CD14-positive monocyte (primary cell): Measurements from ENCODE around the gene CDH7. TPM values are rescaled to one million over a fixed set of nuclear protein-coding genes. Genes with fewer than 3 reads are reported as not detected.

Source experiments
- DNase-seq, 3 donors: peaks; one replicate each; pipeline ENCODE4 v3.0.0-alpha.2; 2011 to 2022
- H2AFZ ChIP-seq: 2 replicates; pipeline ENCODE4 v1.6.0; 2012; ENCODE audit warnings: mild to moderate bottlenecking, low read depth, low read length, inconsistent platforms; ENCODE audit not compliant: insufficient read depth, poor library complexity, severe bottlenecking
- H3K27ac ChIP-seq, 2 donors: 1 replicate in 1 of 2; 2 replicates in 1 of 2; pipeline ENCODE4 v1.5.1; 2012 to 2013; ENCODE audit warnings: low read length in 2 of 2, control low read depth in 1 of 2, inconsistent platforms in 1 of 2, low read depth in 1 of 2, mild to moderate bottlenecking in 1 of 2
- H3K27me3 ChIP-seq, 2 donors: one replicate each; pipeline versions ENCODE4 v1.6.0 to v1.6.1; 2011 to 2013; ENCODE audit warnings: low read length in 2 of 2; ENCODE audit not compliant: control insufficient read depth in 2 of 2, insufficient read depth in 2 of 2
- H3K36me3 ChIP-seq, 2 donors: replicated peaks in 1 of 2; 1 replicate in 1 of 2; 2 replicates in 1 of 2; pipeline versions ENCODE4 v1.5.1 to v1.6.1; 2012 to 2013; ENCODE audit warnings: low read length in 2 of 2, control low read depth in 1 of 2, inconsistent platforms in 1 of 2, mild to moderate bottlenecking in 1 of 2; ENCODE audit not compliant: insufficient read depth in 2 of 2, control insufficient read depth in 1 of 2
- H3K4me1 ChIP-seq, 2 donors: 1 replicate in 1 of 2; 2 replicates in 1 of 2; pipeline versions ENCODE4 v1.5.1 to v1.6.1; 2012 to 2013; ENCODE audit warnings: low read length in 2 of 2, control low read depth in 1 of 2, inconsistent platforms in 1 of 2, mild to moderate bottlenecking in 1 of 2, moderate library complexity in 1 of 2; ENCODE audit not compliant: insufficient read depth in 2 of 2, control insufficient read depth in 1 of 2
- H3K4me2 ChIP-seq: replicated peaks from 2 replicates; pipeline ENCODE3; 2012; ENCODE audit warnings: low read length, moderate library complexity, mild to moderate bottlenecking; ENCODE audit not compliant: poor library complexity, severe bottlenecking; ENCODE audit errors: extremely low read depth
- H3K4me3 ChIP-seq, 3 experiments: fragments of 200-600 bp in 1 of 3; sonication (generic) in 1 of 3; replicated peaks in 1 of 3; 1 replicate in 2 of 3; 2 replicates in 1 of 3; pipeline ENCODE4 v1.5.1; 2011 to 2013; ENCODE audit warnings: low read length in 3 of 3, mild to moderate bottlenecking in 3 of 3, control low read depth in 2 of 3, low read depth in 2 of 3, inconsistent platforms in 1 of 3, moderate library complexity in 1 of 3
- H3K79me2 ChIP-seq: 2 replicates; pipeline ENCODE4 v1.6.0; 2012; ENCODE audit warnings: mild to moderate bottlenecking, control low read depth, inconsistent platforms, low read length, moderate library complexity; ENCODE audit not compliant: insufficient read depth
- H3K9ac ChIP-seq: 2 replicates; pipeline ENCODE4 v1.6.0; 2017; ENCODE audit warnings: low read length, mild to moderate bottlenecking; ENCODE audit not compliant: insufficient read depth, poor library complexity, severe bottlenecking
- H3K9me3 ChIP-seq, 2 donors: replicated peaks in 1 of 2; 1 replicate in 1 of 2; 2 replicates in 1 of 2; pipeline versions ENCODE4 v1.5.1 to v1.6.1; 2012 to 2013; ENCODE audit warnings: low read length in 2 of 2, control low read depth in 1 of 2; ENCODE audit not compliant: control insufficient read depth in 1 of 2, insufficient read depth in 1 of 2
- H4K20me1 ChIP-seq: 2 replicates; pipeline ENCODE4 v1.6.0; 2012; ENCODE audit warnings: mild to moderate bottlenecking, low read length, control low read depth, moderate library complexity; ENCODE audit not compliant: insufficient read depth
- H3K27ac Mint-ChIP-seq, 7 donors: one replicate each; pipeline ENCODE4 v1.8.0; 2020; ENCODE audit warnings: mild to moderate bottlenecking in 7 of 7, mixed read lengths in 7 of 7, moderate library complexity in 6 of 7, inconsistent platforms in 2 of 7
- H3K27me3 Mint-ChIP-seq, 3 donors: one replicate each; pipeline ENCODE4 v1.8.0; 2021 to 2022; ENCODE audit warnings: low read depth in 3 of 3, mild to moderate bottlenecking in 3 of 3, mixed read lengths in 3 of 3, moderate library complexity in 3 of 3, inconsistent platforms in 1 of 3
- H3K36me3 Mint-ChIP-seq, 2 donors: one replicate each; pipeline ENCODE4 v1.8.0; 2020; ENCODE audit warnings: mixed read lengths in 2 of 2, inconsistent platforms in 1 of 2, mild to moderate bottlenecking in 1 of 2
- H3K4me1 Mint-ChIP-seq: one replicate; pipeline ENCODE4 v1.8.0; 2020; ENCODE audit warnings: mild to moderate bottlenecking, mixed read lengths
- H3K4me3 Mint-ChIP-seq, 2 donors: one replicate each; pipeline ENCODE4 v1.8.0; 2020; ENCODE audit warnings: mild to moderate bottlenecking in 2 of 2, mixed read lengths in 2 of 2, moderate library complexity in 1 of 2
- H3K9me3 Mint-ChIP-seq, 7 donors: one replicate each; pipeline ENCODE4 v1.8.0; 2020 to 2022; ENCODE audit warnings: mixed read lengths in 7 of 7, mild to moderate bottlenecking in 6 of 7, moderate library complexity in 6 of 7, inconsistent platforms in 2 of 7
- CTCF ChIP-seq: fragments of 200-600 bp; IDR thresholded peaks from one replicate; pipeline ENCODE4 v1.8.0; 2022; ENCODE audit warnings: antibody characterized with exemption, mild to moderate bottlenecking
- WGBS: methylation state at CpG from one replicate; pipeline ENCODE4 v1.1.5; 2013; ENCODE audit warnings: missing lambda C conversion rate; ENCODE audit not compliant: insufficient coverage; 5-methylcytosine and 5-hydroxymethylcytosine counted together
- intact Hi-C, 2 donors: fragments of 100-400 bp; cut with micrococcal nuclease; formaldehyde crosslinking; loops; one replicate each; pipeline versions ENCODE4 v1.15.0 to v1.15.1; 2023
- polyA plus RNA-seq, 3 donors: library from polyadenylated mRNA; depleted of rRNA in 1 of 3; unstranded in 2 of 3; stranded (reverse) in 1 of 3; fragments of 300-500 nt in 2 of 3; fragments of >200 nt in 1 of 3; fragmentation: Illumina TruSeq in 2 of 3; gene quantifications; 1 replicate in 2 of 3; 2 replicates in 1 of 3; pipeline ENCODE4 v1.2.3, GENCODE V29; 2012 to 2021

The CDH7 gene
- polyA plus RNA-seq, 3 donors: not detected

DNA sequence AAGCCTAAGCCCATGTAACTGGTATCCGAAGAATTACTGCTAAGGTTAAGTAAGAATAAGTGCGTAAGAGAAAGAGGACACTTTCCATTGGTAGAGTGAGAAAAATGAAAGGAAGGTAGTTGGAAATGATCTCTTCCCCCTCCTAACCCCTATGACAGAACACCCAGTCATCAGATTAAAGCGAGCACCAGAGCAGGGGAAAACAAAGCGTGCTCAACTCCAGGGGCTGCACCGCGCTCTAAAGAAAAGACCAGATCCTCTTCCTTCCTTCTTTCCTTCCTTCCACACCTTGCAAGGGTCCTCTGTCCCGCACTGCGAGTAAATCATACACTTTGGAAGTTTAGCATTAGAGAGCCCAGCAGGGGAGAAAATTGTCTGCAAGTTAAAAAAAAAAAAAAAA, 971 bp upstream of the CDH7 start:
- Histone ChIP-seq H3K9me3 (no peaks in the 10 kb centered on the region), H3K79me2 (no peaks in the 10 kb centered on the region), H3K4me1 (no peaks in the 10 kb centered on the region), H3K36me3 (no peaks in the 10 kb centered on the region), H3K27me3 (peaks cover 28 to 38% of the 10 kb centered on the region in 2 donors), H4K20me1 (no peaks in the 10 kb centered on the region), H3K27ac (no peak overlapping the region), H3K4me3 (no peak overlapping the region), H3K9ac (no peak overlapping the region), H2AFZ (no peak overlapping the region), H3K4me2 (no peak overlapping the region)
- no peaks in the 10 kb centered on the region for H3K36me3 Mint-ChIP-seq
- no peak for TF ChIP-seq CTCF
- peaks cover 7% of the 10 kb centered on the region for H3K4me1 Mint-ChIP-seq
- H3K9me3 Mint-ChIP-seq: peaks cover 0 to 3% (median 0%) of the 10 kb centered on the region in 7 donors
- peaks cover 22 to 41% (median 26%) of the 10 kb centered on the region in 3 donors for H3K27me3 Mint-ChIP-seq
- no peak overlapping the region for H3K27ac Mint-ChIP-seq
- no peak for DNase-seq
- intact Hi-C loops: no loop called here
- WGBS: 0% methylated on average over 2 of the region's 8 CpGs
- peak overlapping the region in 1 of 2 donors; percentile 75 for H3K4me3 Mint-ChIP-seq

GRCh38 chr18:65751155-65752085, 608 bp downstream of the CDH7 start:
- Histone ChIP-seq H3K4me2 (peak overlapping the region; percentile 38), H3K27ac (no peak overlapping the region), H3K36me3 (no peaks in the 10 kb centered on the region), H4K20me1 (no peaks in the 10 kb centered on the region), H3K27me3 (peaks cover 28 to 38% of the 10 kb centered on the region in 2 donors), H3K4me1 (no peaks in the 10 kb centered on the region), H3K9ac (no peak overlapping the region), H3K9me3 (no peaks in the 10 kb centered on the region), H3K4me3 (peak overlapping the region in 1 of 3 experiments; percentile 23), H2AFZ (no peak overlapping the region), H3K79me2 (no peaks in the 10 kb centered on the region)
- intact Hi-C loops: no loop called here
- 4% methylated on average over 38 of the region's 42 CpGs for WGBS
- H3K36me3 Mint-ChIP-seq: no peaks in the 10 kb centered on the region
- H3K4me1 Mint-ChIP-seq: peaks cover 7% of the 10 kb centered on the region
- peak overlapping the region in 1 of 2 donors; percentile 66 for H3K4me3 Mint-ChIP-seq
- TF ChIP-seq CTCF: no peak
- no peak overlapping the region for H3K27ac Mint-ChIP-seq
- H3K27me3 Mint-ChIP-seq: peaks cover 24 to 41% (median 26%) of the 10 kb centered on the region in 3 donors
- peaks cover 0 to 3% (median 0%) of the 10 kb centered on the region in 7 donors for H3K9me3 Mint-ChIP-seq
- no peak for DNase-seq
